ENCODE results near the gene NEDD4. TPM values are rescaled to one million over a fixed set of nuclear protein-coding genes. Genes with fewer than 3 reads are reported as not detected.

NEDD4 gene
- total RNA-seq, 1 donor from 2014 or later, result 15.6 TPM

DNA sequence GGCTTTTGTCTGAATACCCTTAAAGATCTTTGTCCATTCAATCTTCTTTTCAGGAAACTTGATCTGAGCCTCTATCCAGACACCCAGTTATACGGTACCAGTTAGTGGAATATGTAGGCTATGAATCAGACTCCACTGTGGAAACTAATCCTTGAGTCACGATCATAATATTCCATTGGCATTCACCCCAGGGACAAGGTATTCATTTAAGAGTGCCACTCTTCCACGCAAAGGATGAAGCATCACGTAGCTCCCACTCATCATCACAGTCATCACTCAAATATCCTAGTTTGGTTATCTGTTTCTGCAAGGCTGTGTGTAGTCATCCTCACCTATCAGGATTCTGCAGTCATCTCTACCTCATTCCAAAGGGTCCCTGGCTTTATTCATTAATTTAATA is 85.6 kb downstream of the NEDD4 start:
- H3K4me3 ChIP-seq (ENCODE audit: low read depth, low read length), result no peak overlapping the region
- TF ChIP-seq, protein P1, sequence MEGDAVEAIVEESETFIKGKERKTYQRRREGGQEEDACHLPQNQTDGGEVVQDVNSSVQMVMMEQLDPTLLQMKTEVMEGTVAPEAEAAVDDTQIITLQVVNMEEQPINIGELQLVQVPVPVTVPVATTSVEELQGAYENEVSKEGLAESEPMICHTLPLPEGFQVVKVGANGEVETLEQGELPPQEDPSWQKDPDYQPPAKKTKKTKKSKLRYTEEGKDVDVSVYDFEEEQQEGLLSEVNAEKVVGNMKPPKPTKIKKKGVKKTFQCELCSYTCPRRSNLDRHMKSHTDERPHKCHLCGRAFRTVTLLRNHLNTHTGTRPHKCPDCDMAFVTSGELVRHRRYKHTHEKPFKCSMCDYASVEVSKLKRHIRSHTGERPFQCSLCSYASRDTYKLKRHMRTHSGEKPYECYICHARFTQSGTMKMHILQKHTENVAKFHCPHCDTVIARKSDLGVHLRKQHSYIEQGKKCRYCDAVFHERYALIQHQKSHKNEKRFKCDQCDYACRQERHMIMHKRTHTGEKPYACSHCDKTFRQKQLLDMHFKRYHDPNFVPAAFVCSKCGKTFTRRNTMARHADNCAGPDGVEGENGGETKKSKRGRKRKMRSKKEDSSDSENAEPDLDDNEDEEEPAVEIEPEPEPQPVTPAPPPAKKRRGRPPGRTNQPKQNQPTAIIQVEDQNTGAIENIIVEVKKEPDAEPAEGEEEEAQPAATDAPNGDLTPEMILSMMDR (conservative IDR thresholded peaks at IDR 0.05; ENCODE audit: low read depth, low read length), result no peak
- peak; percentile 96 for DNase-seq (ENCODE audit: low read depth)

DNA sequence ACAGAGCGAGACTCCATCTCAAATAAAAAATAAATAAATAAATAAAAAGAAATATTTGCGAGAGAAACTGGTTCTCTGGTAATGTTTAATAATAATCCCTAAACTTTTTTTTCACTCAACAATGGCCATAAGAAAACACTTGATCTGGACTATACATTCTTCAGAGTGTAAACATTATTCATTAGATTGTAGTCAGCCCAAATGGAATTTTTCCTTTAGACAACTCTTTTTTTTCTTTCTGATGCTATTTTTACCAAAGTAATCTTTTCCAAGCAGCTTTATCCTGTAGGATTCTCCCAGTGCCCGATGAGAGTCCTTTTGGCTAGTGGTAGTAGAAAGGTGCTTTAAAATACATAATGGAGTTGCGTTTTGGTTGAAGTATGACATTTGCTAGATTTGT is 90.4 kb downstream of the NEDD4 start:
- DNase-seq (ENCODE audit: low read depth), result no peak
- TF ChIP-seq, protein P1 (conservative IDR thresholded peaks at IDR 0.05; ENCODE audit: low read depth, low read length), result no peak
- H3K4me3 ChIP-seq (ENCODE audit: low read depth, low read length), result no peak overlapping the region

DNA sequence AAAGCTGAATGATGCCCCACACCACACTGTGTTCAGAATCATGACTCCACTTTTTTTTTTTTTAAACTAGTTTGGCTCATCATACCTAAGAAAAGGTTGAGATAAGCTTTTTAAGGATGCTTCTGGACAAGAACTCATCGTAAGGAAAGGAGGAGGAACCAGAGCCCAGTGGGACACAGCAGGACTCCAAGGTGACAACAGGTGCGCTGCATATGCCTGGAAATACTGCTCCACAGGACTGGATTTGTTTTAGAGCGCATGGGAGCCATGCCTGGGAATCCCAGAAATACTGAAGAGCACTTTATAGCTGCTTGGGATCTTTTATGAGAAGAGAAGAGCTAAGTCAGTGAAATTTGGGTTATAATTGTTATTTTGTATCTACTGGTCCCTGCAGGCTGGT is 93.4 kb downstream of the NEDD4 start:
- DNase-seq (ENCODE audit: low read depth), result no peak
- TF ChIP-seq, protein P1 (conservative IDR thresholded peaks at IDR 0.05; ENCODE audit: low read depth, low read length), result no peak
- no peak overlapping the region for H3K4me3 ChIP-seq (ENCODE audit: low read depth, low read length)

DNA sequence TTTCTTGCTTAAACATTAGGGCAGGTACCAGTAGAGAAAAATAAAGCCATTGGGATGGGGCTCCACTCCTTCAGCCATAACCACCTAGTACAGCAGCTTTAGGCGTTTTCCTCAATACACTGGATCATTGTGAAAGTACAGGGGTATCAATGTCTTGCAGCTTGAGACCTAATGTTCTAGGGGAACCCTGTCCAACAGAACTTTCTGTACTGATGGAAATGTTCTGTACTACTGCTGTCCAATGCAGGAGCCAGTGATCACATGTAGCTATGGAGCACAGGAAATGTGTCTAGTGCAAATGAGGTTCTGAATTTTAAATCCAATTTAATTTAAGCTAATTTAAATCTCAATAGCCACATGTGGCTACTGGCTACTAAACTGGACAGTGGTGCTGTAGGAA is 93.9 kb downstream of the NEDD4 start:
- DNase-seq (ENCODE audit: low read depth), result no peak
- no peak overlapping the region for H3K4me3 ChIP-seq (ENCODE audit: low read depth, low read length)
- TF ChIP-seq, protein P1 (conservative IDR thresholded peaks at IDR 0.05; ENCODE audit: low read depth, low read length), result no peak

DNA sequence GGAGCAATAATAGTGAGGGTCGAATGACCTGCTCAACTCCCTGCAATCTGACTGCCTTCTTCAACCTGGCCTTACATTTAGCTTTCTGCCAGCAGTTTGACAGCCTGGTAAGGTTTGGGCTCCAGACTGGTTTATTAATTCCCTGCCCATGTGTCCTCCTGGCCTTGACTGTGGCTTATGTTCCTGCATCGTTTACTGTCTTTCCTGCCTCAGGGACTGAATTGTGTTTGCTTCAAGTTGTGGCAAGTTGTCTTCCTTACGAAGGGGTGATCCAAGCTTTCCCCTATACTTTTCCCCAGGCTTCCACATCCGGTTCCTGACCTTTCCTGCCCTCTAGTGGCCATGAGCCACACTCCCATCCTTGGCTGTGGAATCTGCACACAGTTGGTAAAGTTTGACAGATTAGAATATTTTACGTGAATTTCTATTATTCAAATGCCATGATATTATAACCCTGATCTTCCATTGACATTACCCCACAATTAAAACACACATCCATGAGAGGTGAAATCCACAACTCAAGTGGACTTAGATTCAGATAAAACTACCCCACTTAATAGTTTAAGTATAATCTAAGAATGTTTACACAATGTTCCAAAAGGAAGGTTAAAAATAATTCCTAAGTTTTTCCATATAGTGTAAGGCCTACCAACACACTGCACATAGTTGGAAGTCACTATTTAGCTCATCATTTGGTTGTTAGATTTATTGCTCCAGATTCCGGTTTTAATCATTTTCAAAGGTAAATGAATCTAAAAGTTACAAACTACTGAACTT is 95.7 kb downstream of the NEDD4 start:
- H3K4me3 ChIP-seq (ENCODE audit: low read depth, low read length), result peak overlapping the region; percentile 8
- TF ChIP-seq, protein P1 (conservative IDR thresholded peaks at IDR 0.05; ENCODE audit: low read depth, low read length), result peak; percentile 99
- DNase-seq (ENCODE audit: low read depth), result no peak

DNA sequence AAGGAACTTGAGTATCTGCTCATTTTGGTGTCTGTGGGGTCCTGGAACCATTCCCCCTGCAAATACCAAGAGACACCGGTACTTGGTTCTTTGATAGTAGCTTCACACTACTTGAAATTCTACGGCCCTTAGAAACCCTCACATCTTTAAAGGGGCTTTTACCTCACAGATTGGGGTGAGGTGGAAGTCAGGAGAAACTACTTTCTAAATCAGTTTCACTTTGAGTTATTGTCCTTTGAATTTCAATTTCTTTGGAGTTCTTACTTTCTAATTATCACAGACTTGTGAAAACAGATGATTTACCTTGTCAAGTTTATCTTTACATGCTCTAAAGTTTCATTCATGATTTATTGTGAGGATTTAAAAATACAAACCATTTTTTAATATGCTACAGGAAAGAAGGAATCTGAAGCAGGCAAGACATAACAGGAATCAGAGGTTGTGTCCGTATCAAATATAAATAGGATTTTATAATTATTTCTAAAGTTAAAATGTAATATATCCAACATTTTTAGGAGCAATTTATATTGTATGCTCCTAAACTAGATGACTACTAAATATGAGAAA is 98.9 kb downstream of the NEDD4 start:
- TF ChIP-seq, protein P1 (conservative IDR thresholded peaks at IDR 0.05; ENCODE audit: low read depth, low read length), result no peak
- H3K4me3 ChIP-seq (ENCODE audit: low read depth, low read length), result peak overlapping the region; percentile 21
- no peak for DNase-seq (ENCODE audit: low read depth)

DNA sequence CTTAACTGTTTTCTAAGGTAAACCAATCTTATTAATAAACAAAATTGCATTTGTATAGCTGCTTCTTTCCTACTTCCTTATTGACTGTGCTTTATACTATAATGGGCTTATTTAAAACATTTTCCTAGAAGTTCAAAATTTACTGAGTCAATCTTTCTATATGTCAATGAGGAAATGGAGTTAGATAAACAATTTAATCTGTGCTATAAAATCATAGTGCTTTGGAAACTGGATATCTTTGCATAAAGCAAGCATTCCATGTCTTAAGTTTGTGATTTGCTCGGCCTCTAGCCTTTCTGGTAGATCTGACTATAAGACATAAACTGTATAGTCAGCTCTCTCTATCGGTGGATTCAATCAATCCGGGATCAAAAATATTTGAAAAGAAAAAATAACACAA is 99.6 kb downstream of the NEDD4 start:
- TF ChIP-seq, protein P1 (conservative IDR thresholded peaks at IDR 0.05; ENCODE audit: low read depth, low read length), result no peak
- DNase-seq (ENCODE audit: low read depth), result no peak
- H3K4me3 ChIP-seq (ENCODE audit: low read depth, low read length), result no peak overlapping the region

All from epithelial cell of proximal tubule (primary cell).